ENCODE measurements around the gene RHOH. TPM values are rescaled to one million over a fixed set of nuclear protein-coding genes. Genes with fewer than 3 reads are reported as not detected.

Gene RHOH
- total and polyA plus RNA-seq, 9 of the 15 experiments (the other 6 are each of a cell fraction or from before 2014, with no cell fraction given): 14.3 to 37.7 (median 23.2) TPM

DNA sequence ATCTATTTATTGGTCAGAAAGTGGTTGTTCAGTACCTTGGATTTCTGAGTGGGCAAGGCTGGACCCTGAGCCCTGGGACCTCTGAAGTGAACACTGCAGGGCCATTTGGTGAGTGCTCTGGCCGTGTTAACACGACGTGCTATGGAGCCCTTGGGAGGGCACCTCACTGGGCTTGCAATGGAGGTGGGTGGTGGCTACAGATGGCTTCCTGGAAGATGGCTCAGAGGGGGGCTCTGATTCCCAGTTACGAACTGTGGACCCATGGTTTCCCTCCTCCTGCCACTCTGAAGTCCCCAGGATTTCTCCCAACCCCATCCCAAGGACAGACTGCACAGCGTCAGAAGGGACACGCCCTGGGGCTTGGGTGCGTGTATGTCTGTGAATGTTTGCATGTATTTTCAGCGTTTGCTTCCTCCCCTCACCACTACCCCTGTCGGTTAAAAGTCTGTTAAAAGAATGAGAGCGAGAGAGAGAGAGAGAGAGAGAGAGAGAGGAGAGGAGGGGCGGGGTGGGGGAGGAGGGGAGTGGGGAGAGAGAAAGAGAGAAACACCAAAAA lies 3.7 kb upstream of the RHOH start:
- ATAC-seq (peak; percentile 45), DNase-seq (ENCODE audit: extremely low read depth in 1 of 4, low spot score in 3 of 4) (peak in 2 of 4 experiments; percentile 27 to 58), FAIRE-seq (no peak)
- Histone ChIP-seq H3K27ac (ENCODE audit: extremely low read depth, low read depth, low read length) (peak overlapping the region; percentile 67; the same call in 2 of the 3 replicates), H2AFZ (ENCODE audit: low read depth, low read length) (peak overlapping the region; percentile 94), H3K4me2 (ENCODE audit: insufficient read depth, low read length) (no peak overlapping the region), H3K9ac (ENCODE audit: insufficient read depth in 1 of 2, low read depth in 2 of 2, low read length in 2 of 2) (peak overlapping the region; percentile 42 to 72; a peak in 2 of 4 replicates), H3K4me3 (no peak overlapping the region), H3K36me3 (ENCODE audit: control insufficient read depth, insufficient read depth, low read length) (no peaks in the 10 kb centered on the region), H3K4me1 (replicated peaks in 1 of 2; ENCODE audit: control insufficient read depth in 2 of 2, insufficient read depth in 2 of 2, low read length in 2 of 2) (peaks cover 25 to 43% of the 10 kb centered on the region in 2 experiments), H3K9me1 (ENCODE audit: control insufficient read depth, insufficient read depth, low read length) (no peaks in the 10 kb centered on the region), H3K27me3 (ENCODE audit: control insufficient read depth in 2 of 2, insufficient read depth in 2 of 2, low read length in 2 of 2) (no peaks in the 10 kb centered on the region), H4K20me1 (replicated peaks; ENCODE audit: control insufficient read depth, insufficient read depth, low read length) (no peaks in the 10 kb centered on the region), H3K79me2 (ENCODE audit: control insufficient read depth, insufficient read depth, low read length) (peaks cover 14% of the 10 kb centered on the region), H3K9me3 (replicated peaks; ENCODE audit: control insufficient read depth, insufficient read depth, low read depth, low read length) (no peaks in the 10 kb centered on the region)
- ChIA-PET POLR2A (no interaction called here), CTCF (ENCODE audit: low intra/inter-chr PET ratio) (no interaction called here)
- in situ Hi-C loops (cut with MboI): no loop called here
- BruUV-seq (replicated peaks): no TSS peak
- intact Hi-C loops (cut with micrococcal nuclease): no loop called here
- WGBS (ENCODE audit: insufficient coverage, low coverage, missing lambda C conversion rate): 28% methylated on average over 8 of the region's 11 CpGs
- TF ChIP-seq CXXC5 (CRISPR knock-in tag; IDR thresholded peaks at IDR 0.05) (peak; percentile 24; the same call in 1 of the 2 replicates), ZNF384 (IDR thresholded peaks at IDR 0.05; ENCODE audit: low read depth, low read length) (no peak), ZKSCAN3 (CRISPR knock-in tag; IDR thresholded peaks at IDR 0.05) (no peak), DACH1 (IDR thresholded peaks at IDR 0.05; ENCODE audit: partially characterized antibody) (no peak), PHF20 (IDR thresholded peaks at IDR 0.05; ENCODE audit: partially characterized antibody) (no peak), CHD2 (IDR thresholded peaks at IDR 0.05; ENCODE audit: low read depth, low read length) (no peak), KDM4B (IDR thresholded peaks at IDR 0.05; ENCODE audit: borderline replicate concordance in 2 of 2, low read depth in 1 of 2) (no peak), ZNF583 (CRISPR knock-in tag; IDR thresholded peaks at IDR 0.05) (no peak), SRSF7 (optimal IDR thresholded peaks at IDR 0.05; ENCODE audit: low read depth, low read length) (no peak), E2F3 (CRISPR knock-in tag; IDR thresholded peaks at IDR 0.05) (peak; percentile 37; the same call in 1 of the 2 replicates), CREM (IDR thresholded peaks at IDR 0.05; ENCODE audit: low read depth) (peak; percentile 18; the same call in 1 of the 2 replicates), SRSF9 (IDR thresholded peaks at IDR 0.05; ENCODE audit: borderline replicate concordance, low read depth, low read length) (no peak), FOS (IDR thresholded peaks at IDR 0.05; ENCODE audit: extremely low read depth, insufficient read length) (no peak), BRD4 (IDR thresholded peaks at IDR 0.05) (0 out of 2 replicates have a peak, but pooled peaks have one; percentile 25), NFYB (IDR thresholded peaks at IDR 0.05; ENCODE audit: extremely low read depth, insufficient read length) (no peak)
- TF ChIP-seq, protein P1, sequence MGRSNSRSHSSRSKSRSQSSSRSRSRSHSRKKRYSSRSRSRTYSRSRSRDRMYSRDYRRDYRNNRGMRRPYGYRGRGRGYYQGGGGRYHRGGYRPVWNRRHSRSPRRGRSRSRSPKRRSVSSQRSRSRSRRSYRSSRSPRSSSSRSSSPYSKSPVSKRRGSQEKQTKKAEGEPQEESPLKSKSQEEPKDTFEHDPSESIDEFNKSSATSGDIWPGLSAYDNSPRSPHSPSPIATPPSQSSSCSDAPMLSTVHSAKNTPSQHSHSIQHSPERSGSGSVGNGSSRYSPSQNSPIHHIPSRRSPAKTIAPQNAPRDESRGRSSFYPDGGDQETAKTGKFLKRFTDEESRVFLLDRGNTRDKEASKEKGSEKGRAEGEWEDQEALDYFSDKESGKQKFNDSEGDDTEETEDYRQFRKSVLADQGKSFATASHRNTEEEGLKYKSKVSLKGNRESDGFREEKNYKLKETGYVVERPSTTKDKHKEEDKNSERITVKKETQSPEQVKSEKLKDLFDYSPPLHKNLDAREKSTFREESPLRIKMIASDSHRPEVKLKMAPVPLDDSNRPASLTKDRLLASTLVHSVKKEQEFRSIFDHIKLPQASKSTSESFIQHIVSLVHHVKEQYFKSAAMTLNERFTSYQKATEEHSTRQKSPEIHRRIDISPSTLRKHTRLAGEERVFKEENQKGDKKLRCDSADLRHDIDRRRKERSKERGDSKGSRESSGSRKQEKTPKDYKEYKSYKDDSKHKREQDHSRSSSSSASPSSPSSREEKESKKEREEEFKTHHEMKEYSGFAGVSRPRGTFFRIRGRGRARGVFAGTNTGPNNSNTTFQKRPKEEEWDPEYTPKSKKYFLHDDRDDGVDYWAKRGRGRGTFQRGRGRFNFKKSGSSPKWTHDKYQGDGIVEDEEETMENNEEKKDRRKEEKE (IDR thresholded peaks at IDR 0.05; ENCODE audit: borderline replicate concordance in 1 of 2, control insufficient read depth in 1 of 2, low read depth in 2 of 2, low read length in 1 of 2): no peak
- TF ChIP-seq, protein P2, sequence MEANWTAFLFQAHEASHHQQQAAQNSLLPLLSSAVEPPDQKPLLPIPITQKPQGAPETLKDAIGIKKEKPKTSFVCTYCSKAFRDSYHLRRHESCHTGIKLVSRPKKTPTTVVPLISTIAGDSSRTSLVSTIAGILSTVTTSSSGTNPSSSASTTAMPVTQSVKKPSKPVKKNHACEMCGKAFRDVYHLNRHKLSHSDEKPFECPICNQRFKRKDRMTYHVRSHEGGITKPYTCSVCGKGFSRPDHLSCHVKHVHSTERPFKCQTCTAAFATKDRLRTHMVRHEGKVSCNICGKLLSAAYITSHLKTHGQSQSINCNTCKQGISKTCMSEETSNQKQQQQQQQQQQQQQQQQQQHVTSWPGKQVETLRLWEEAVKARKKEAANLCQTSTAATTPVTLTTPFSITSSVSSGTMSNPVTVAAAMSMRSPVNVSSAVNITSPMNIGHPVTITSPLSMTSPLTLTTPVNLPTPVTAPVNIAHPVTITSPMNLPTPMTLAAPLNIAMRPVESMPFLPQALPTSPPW (CRISPR knock-in tag; IDR thresholded peaks at IDR 0.05): peak; percentile 87

Measured in K562 (cell line).